Liver (tissue), 9 donors: ENCODE data around the gene PPM1L. TPM values are rescaled to one million over a fixed set of nuclear protein-coding genes. Genes with fewer than 3 reads are reported as not detected.

Experiments used
- DNase-seq: peaks from one replicate; pipeline ENCODE4 v3.0.0-alpha.2; 2017; ENCODE audit warnings: low spot score
- H3K27ac ChIP-seq, 2 donors: one replicate each; pipeline ENCODE4 v1.7.0; 2013; ENCODE audit warnings: inconsistent platforms in 2 of 2, low read length in 2 of 2, control low read depth in 1 of 2, low read depth in 1 of 2, mild to moderate bottlenecking in 1 of 2
- H3K27me3 ChIP-seq, 4 donors: one replicate each; pipeline versions ENCODE4 v1.6.1 to v1.7.0; 2013; ENCODE audit warnings: low read length in 3 of 4, inconsistent platforms in 1 of 4, mild to moderate bottlenecking in 1 of 4, moderate library complexity in 1 of 4; ENCODE audit not compliant: control insufficient read depth in 4 of 4, insufficient read depth in 4 of 4
- H3K36me3 ChIP-seq, 4 donors: one replicate each; pipeline versions ENCODE4 v1.6.1 to v1.7.0; 2013; ENCODE audit warnings: low read length in 3 of 4, mild to moderate bottlenecking in 3 of 4, low read depth in 1 of 4, moderate library complexity in 1 of 4; ENCODE audit not compliant: control insufficient read depth in 4 of 4, insufficient read depth in 3 of 4
- H3K4me1 ChIP-seq, 4 donors: one replicate each; pipeline versions ENCODE4 v1.6.1 to v1.7.0; 2013; ENCODE audit warnings: low read length in 3 of 4, mild to moderate bottlenecking in 3 of 4, moderate library complexity in 1 of 4; ENCODE audit not compliant: control insufficient read depth in 4 of 4, insufficient read depth in 4 of 4
- H3K4me3 ChIP-seq, 3 donors: one replicate each; pipeline versions ENCODE4 v1.6.1 to v1.7.0; 2013; ENCODE audit warnings: low read length in 3 of 3, control low read depth in 1 of 3, low read depth in 1 of 3, mild to moderate bottlenecking in 1 of 3
- H3K9ac ChIP-seq, 2 donors: one replicate each; pipeline ENCODE4 v1.7.0; 2013; ENCODE audit warnings: low read length in 2 of 2, mild to moderate bottlenecking in 2 of 2, moderate library complexity in 2 of 2, control low read depth in 1 of 2, low read depth in 1 of 2
- H3K9me3 ChIP-seq, 4 donors: one replicate each; pipeline versions ENCODE4 v1.6.1 to v1.7.0; 2013; ENCODE audit warnings: low read length in 3 of 4; ENCODE audit not compliant: control insufficient read depth in 4 of 4
- EGR1 ChIP-seq, 2 donors: IDR thresholded peaks; 2 replicates each; pipeline ENCODE4 v1.6.1; 2016 to 2018; ENCODE audit warnings: antibody characterized with exemption in 2 of 2, low read depth in 2 of 2
- FOXA1 ChIP-seq: IDR thresholded peaks from 2 replicates; pipeline ENCODE4 v1.6.1; 2016; ENCODE audit warnings: antibody characterized with exemption
- FOXA2 ChIP-seq: IDR thresholded peaks from 2 replicates; pipeline ENCODE4 v1.6.1; 2016; ENCODE audit warnings: antibody characterized with exemption
- HNF4A ChIP-seq, 2 donors: conservative IDR thresholded peaks; 2 replicates each; pipeline ENCODE4 v1.6.1; 2016; ENCODE audit warnings: antibody characterized with exemption in 2 of 2, mild to moderate bottlenecking in 2 of 2
- JUND ChIP-seq, 2 donors: IDR thresholded peaks; 2 replicates each; pipeline ENCODE4 v1.6.1; 2016; ENCODE audit warnings: antibody characterized with exemption in 2 of 2
- NR2F2 ChIP-seq: IDR thresholded peaks from 2 replicates; pipeline ENCODE4 v1.6.1; 2016; ENCODE audit warnings: antibody characterized with exemption
- RAD21 ChIP-seq, 2 donors: IDR thresholded peaks; 2 replicates each; pipeline ENCODE4 v1.6.1; 2016; ENCODE audit warnings: antibody characterized with exemption in 2 of 2, mild to moderate bottlenecking in 2 of 2
- RXRA ChIP-seq, 2 donors: IDR thresholded peaks; 2 replicates each; pipeline ENCODE4 v1.6.1; 2017 to 2018; ENCODE audit warnings: antibody characterized with exemption in 2 of 2, mild to moderate bottlenecking in 1 of 2
- SP1 ChIP-seq: IDR thresholded peaks from 2 replicates; pipeline ENCODE4 v1.6.1; 2018; ENCODE audit warnings: antibody characterized with exemption, mild to moderate bottlenecking
- TAF1 ChIP-seq: conservative IDR thresholded peaks from 2 replicates; pipeline ENCODE4 v1.6.1; 2016; ENCODE audit warnings: antibody characterized with exemption, mild to moderate bottlenecking
- WGBS: extraction: QIAGEN DNeasy Blood & Tissue Kit; methylation state at CpG from one replicate; pipeline ENCODE4 v1.1.7; 2013; 5-methylcytosine and 5-hydroxymethylcytosine counted together
- polyA plus RNA-seq, 2 donors: library from polyadenylated mRNA; stranded (reverse) in 1 of 2; unstranded in 1 of 2; fragments of 200-250 nt in 1 of 2; fragments of >200 nt in 1 of 2; fragmentation: Nextera tagmentation in 1 of 2; extraction: Ambion mirVana in 1 of 2; gene quantifications; one replicate each; pipeline versions ENCODE4 v1.2.1 to v1.2.3, GENCODE V29; 2013 to 2015
- total RNA-seq, 2 donors: library from RNA; depleted of rRNA; stranded (reverse); fragments of >200 nt; gene quantifications; one replicate each; pipeline ENCODE4 v1.2.3, GENCODE V29; 2014
- TF ChIP-seq, protein P1 (sequence below): IDR thresholded peaks from 2 replicates; pipeline ENCODE4 v1.6.1; 2016; ENCODE audit warnings: antibody characterized with exemption
- TF ChIP-seq, protein P2 (sequence below): IDR thresholded peaks from 2 replicates; pipeline ENCODE4 v1.6.1; 2016; ENCODE audit warnings: antibody characterized with exemption
- TF ChIP-seq, protein P3 (sequence below): fragments of 150-350 bp; IDR thresholded peaks from 2 replicates; pipeline ENCODE4 v1.5.1; 2017; ENCODE audit warnings: improper control_type of control experiment, low read depth, low read length; ENCODE audit not compliant: missing input control
- donor health status: healthy.
- donor health status: healthy.
- donor health status: healthy.
- donor health status: healthy.
- donor health status: healthy.

Gene PPM1L
- total and polyA plus RNA-seq, 4 donors, result 1.6 to 8.5 (median 4.8) TPM

DNA sequence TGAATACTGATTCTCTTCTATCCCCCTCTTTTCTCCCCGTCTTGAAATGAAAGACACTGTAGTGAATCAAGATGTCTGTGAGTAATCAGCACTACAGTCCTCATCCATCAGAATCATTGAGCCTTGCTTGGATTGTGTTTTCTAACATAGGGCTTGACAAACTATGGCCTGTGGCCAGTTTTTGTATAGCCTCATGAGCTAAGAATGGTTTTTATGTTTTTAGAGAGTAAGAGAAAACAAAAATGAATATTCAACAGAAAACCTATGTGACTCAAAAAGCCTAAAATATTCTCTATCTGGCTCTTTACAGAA lies 55.2 kb downstream of the PPM1L start:
- TF ChIP-seq, protein P1, sequence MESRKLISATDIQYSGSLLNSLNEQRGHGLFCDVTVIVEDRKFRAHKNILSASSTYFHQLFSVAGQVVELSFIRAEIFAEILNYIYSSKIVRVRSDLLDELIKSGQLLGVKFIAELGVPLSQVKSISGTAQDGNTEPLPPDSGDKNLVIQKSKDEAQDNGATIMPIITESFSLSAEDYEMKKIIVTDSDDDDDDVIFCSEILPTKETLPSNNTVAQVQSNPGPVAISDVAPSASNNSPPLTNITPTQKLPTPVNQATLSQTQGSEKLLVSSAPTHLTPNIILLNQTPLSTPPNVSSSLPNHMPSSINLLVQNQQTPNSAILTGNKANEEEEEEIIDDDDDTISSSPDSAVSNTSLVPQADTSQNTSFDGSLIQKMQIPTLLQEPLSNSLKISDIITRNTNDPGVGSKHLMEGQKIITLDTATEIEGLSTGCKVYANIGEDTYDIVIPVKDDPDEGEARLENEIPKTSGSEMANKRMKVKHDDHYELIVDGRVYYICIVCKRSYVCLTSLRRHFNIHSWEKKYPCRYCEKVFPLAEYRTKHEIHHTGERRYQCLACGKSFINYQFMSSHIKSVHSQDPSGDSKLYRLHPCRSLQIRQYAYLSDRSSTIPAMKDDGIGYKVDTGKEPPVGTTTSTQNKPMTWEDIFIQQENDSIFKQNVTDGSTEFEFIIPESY, result no peak
- TF ChIP-seq RAD21 (IDR thresholded peaks at IDR 0.05) (no peak), TAF1 (no peak), FOXA2 (no peak), RXRA (IDR thresholded peaks at IDR 0.05) (no peak)
- 88% methylated on average over 1 of the region's 1 CpG for WGBS
- Histone ChIP-seq H3K4me3 (no peak overlapping the region), H3K9me3 (no peaks in the 10 kb centered on the region), H3K9ac (no peak overlapping the region), H3K27ac (no peak overlapping the region), H3K36me3 (no peaks in the 10 kb centered on the region), H3K4me1 (peaks cover 9 to 33% (median 22%) of the 10 kb centered on the region in 4 donors), H3K27me3 (no peaks in the 10 kb centered on the region)
- DNase-seq, result no peak

GRCh38 chr3:160812304-160812703 lies 56.3 kb downstream of the PPM1L start:
- peaks cover 9 to 33% (median 22%) of the 10 kb centered on the region in 4 donors for H3K4me1 ChIP-seq
- no peaks in the 10 kb centered on the region for H3K9me3 ChIP-seq
- no peak overlapping the region for H3K27ac ChIP-seq
- TF ChIP-seq, protein P1, result no peak
- TF ChIP-seq, protein P2, sequence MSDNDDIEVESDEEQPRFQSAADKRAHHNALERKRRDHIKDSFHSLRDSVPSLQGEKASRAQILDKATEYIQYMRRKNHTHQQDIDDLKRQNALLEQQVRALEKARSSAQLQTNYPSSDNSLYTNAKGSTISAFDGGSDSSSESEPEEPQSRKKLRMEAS, result no peak
- TF ChIP-seq EGR1 (IDR thresholded peaks at IDR 0.05; ENCODE audit: low read depth in 2 of 2), result no peak
- TF ChIP-seq FOXA1, result no peak
- TF ChIP-seq, protein P3, sequence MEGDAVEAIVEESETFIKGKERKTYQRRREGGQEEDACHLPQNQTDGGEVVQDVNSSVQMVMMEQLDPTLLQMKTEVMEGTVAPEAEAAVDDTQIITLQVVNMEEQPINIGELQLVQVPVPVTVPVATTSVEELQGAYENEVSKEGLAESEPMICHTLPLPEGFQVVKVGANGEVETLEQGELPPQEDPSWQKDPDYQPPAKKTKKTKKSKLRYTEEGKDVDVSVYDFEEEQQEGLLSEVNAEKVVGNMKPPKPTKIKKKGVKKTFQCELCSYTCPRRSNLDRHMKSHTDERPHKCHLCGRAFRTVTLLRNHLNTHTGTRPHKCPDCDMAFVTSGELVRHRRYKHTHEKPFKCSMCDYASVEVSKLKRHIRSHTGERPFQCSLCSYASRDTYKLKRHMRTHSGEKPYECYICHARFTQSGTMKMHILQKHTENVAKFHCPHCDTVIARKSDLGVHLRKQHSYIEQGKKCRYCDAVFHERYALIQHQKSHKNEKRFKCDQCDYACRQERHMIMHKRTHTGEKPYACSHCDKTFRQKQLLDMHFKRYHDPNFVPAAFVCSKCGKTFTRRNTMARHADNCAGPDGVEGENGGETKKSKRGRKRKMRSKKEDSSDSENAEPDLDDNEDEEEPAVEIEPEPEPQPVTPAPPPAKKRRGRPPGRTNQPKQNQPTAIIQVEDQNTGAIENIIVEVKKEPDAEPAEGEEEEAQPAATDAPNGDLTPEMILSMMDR, result no peak
- no peak for TF ChIP-seq JUND (IDR thresholded peaks at IDR 0.05)
- no peak for TF ChIP-seq SP1
- no peak for DNase-seq
- no peaks in the 10 kb centered on the region for H3K36me3 ChIP-seq
- H3K27me3 ChIP-seq, result no peaks in the 10 kb centered on the region
- H3K4me3 ChIP-seq, result no peak overlapping the region
- no peak overlapping the region for H3K9ac ChIP-seq
- WGBS, result 78% methylated on average over 3 of the region's 3 CpGs

GRCh38 chr3:160815280-160815679 lies 59.2 kb downstream of the PPM1L start:
- no peaks in the 10 kb centered on the region for H3K9me3 ChIP-seq
- no peak overlapping the region for H3K9ac ChIP-seq
- no peak overlapping the region for H3K4me3 ChIP-seq
- no peak for DNase-seq
- no peak overlapping the region for H3K27ac ChIP-seq
- no peaks in the 10 kb centered on the region for H3K27me3 ChIP-seq
- H3K36me3 ChIP-seq, result no peaks in the 10 kb centered on the region
- 97% methylated on average over 1 of the region's 1 CpG for WGBS
- TF ChIP-seq FOXA1, result no peak
- TF ChIP-seq HNF4A (conservative IDR thresholded peaks at IDR 0.05), result no peak
- no peak for TF ChIP-seq NR2F2
- H3K4me1 ChIP-seq, result peaks cover 0 to 7% (median 3%) of the 10 kb centered on the region in 4 donors
